VCaP (cell line): ENCODE results near the gene TMEM117.

ENCODE experiments used
- H3K27ac ChIP-seq: fragments of 450-650 bp; 2 replicates; pipeline ENCODE4 v1.5.1; 2017
- CTCF ChIP-seq: fragments of 450-650 bp; conservative IDR thresholded peaks from 2 replicates; pipeline ENCODE4 v1.5.1; 2017; ENCODE audit warnings: mild to moderate bottlenecking, moderate library complexity

The TMEM117 gene

DNA sequence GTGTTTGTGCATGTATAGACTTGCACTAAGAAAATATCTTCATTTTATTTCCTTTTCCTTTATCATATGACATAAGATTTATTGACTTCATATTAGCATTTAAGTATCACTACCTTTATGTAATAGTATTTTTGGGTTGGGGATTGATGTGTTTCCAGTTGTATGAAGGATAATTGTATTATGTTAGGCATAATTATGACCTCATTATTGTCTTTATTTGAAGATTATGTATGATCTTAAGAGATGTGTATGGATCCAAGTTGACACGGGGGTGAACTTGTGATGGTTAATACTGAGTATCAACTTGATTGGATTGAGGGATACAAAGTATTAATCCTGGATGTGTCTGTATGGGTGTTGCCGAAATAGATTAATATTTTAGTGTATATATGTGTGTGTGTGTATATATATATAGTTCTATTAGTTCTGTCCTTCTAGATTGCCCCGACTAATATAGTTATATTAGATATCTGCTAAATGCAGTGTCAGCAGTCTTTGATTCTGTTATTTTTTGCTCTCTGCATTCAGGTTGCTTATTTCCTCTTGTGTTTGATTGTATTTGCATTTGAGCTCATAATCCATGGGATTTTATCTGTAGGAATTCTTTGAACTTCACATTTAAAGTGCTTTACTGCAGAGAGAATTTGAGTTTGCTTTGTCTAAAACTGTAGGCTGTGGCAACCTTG is 211.0 kb downstream of the TMEM117 start:
- no peak overlapping the region for H3K27ac ChIP-seq
- TF ChIP-seq CTCF, result no peak

- no peak overlapping the region for H3K27ac ChIP-seq
- TF ChIP-seq CTCF, result no peak
These were observed 216.7 kb downstream of the TMEM117 start for GRCh38 chr12:44052554-44052953.

- no peak for TF ChIP-seq CTCF
- no peak overlapping the region for H3K27ac ChIP-seq
These were observed 217.8 kb downstream of the TMEM117 start for GRCh38 chr12:44053549-44054127.

DNA sequence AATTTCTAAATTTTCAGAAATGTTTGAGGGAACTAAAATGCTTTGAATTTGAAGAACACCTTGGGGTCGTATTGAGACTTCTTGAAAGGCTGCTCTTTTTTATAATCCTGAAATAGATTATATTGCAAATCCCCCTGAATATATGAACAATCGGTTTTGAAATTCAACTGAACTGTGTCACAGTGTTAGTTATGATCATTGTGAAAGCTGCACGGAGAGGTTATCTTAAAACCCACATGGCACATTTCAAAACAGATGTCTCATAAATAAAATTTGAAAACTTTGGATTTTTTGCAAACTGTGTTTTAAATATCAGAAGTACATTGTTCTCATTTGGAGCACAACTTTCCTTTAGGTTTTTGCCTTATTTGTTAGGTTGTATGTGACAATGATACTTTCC is 218.4 kb downstream of the TMEM117 start:
- H3K27ac ChIP-seq, result no peak overlapping the region
- no peak for TF ChIP-seq CTCF

DNA sequence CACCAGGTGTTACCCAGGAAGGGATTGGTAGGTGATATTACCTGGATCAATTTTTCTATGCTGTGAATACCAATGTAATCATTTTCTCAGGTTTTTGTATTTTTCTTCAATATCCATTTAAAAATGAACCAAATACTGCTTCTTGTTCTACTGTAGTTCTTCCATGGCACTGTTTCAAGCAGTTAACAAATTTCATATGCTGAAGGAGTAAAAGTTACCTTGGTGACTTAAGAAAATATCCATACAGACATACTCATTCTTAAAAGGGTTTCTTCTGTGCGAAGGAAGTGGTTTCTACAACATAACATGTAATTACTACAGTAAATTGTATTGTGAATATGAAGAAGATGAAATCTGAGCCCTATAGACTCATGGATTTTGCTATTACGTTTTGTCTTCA is 222.5 kb downstream of the TMEM117 start:
- no peak overlapping the region for H3K27ac ChIP-seq
- TF ChIP-seq CTCF, result no peak

DNA sequence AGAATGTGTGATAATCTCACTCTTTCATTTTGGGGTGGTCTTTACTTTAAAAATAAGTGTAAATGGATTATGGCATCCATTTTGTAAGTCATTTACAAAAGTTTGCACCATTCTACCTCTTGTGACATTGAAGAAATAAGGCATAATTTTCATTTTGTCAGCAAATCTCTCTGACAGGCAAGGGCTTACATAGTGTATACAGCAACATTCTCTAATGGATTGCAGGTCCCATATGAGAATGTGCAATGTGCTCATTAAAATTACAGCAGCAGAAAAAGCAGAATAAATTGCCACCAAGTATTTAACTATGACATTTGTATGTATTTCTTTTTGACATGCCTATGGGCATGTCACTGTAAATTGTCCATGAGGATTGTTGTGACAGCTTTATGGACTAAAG is 223.6 kb downstream of the TMEM117 start:
- no peak overlapping the region for H3K27ac ChIP-seq
- TF ChIP-seq CTCF, result no peak

- no peak for TF ChIP-seq CTCF
- no peak overlapping the region for H3K27ac ChIP-seq
These were observed 227.8 kb downstream of the TMEM117 start for GRCh38 chr12:44063671-44064070.
